Motor neuron (in vitro differentiated cells): ENCODE results near the gene BAG1. TPM values are rescaled to one million over a fixed set of nuclear protein-coding genes. Genes with fewer than 3 reads are reported as not detected.

Experiments
- ATAC-seq, 8 experiments: fragments of 200-7000 bp; cut with Tn5 transposase; replicated peaks in 6 of 8; 2 replicates each; pipeline ENCODE4 v1.8.0; 2021; ENCODE audit warnings: mild to moderate bottlenecking in 8 of 8, moderate library complexity in 8 of 8
- H3K27ac ChIP-seq, 2 donors: fragments of 250-450 bp; sonication (Bioruptor Pico); 2 replicates each; pipeline ENCODE4 v1.9.0; 2021; ENCODE audit warnings: antibody characterized with exemption in 2 of 2, mild to moderate bottlenecking in 2 of 2, moderate library complexity in 1 of 2
- H3K4me1 ChIP-seq, 2 donors: fragments of 250-450 bp; sonication (Bioruptor Pico); replicated peaks in 1 of 2; 2 replicates each; pipeline ENCODE4 v1.6.1; 2021; ENCODE audit warnings: antibody characterized with exemption in 2 of 2, mild to moderate bottlenecking in 2 of 2, moderate library complexity in 1 of 2
- H3K4me3 ChIP-seq, 5 donors: fragments of 250-450 bp; sonication (Bioruptor Pico); 2 replicates each; pipeline ENCODE4 v1.9.0; 2021; ENCODE audit warnings: antibody characterized with exemption in 5 of 5, mild to moderate bottlenecking in 5 of 5, moderate library complexity in 4 of 5
- WGBS, 10 experiments: fragments of 450-650 bp; shearing (Covaris generic); methylation state at CpG; one replicate each; pipeline ENCODE4 v1.0.0; 2022; 5-methylcytosine and 5-hydroxymethylcytosine counted together
- in situ Hi-C, 9 experiments: fragments of 400-800 bp; cut with MboI; loops; one replicate each; pipeline ENCODE4 v1.15.0; 2021; ENCODE audit warnings: low sequenced_read_pairs in 9 of 9, low pct_unique_long_range_greater_than_20kb in 2 of 9; ENCODE audit not compliant: unreplicated experiment in 9 of 9
- total RNA-seq, 8 experiments: library from RNA; unstranded; fragments of 300-600 nt; gene quantifications; 2 replicates each; pipeline versions ENCODE4 v1.2.3 to v1.2.4, GENCODE V29; 2022

Gene BAG1
- total RNA-seq, 8 experiments from 2014 or later = 26.7 to 139 (median 52.3) TPM

DNA sequence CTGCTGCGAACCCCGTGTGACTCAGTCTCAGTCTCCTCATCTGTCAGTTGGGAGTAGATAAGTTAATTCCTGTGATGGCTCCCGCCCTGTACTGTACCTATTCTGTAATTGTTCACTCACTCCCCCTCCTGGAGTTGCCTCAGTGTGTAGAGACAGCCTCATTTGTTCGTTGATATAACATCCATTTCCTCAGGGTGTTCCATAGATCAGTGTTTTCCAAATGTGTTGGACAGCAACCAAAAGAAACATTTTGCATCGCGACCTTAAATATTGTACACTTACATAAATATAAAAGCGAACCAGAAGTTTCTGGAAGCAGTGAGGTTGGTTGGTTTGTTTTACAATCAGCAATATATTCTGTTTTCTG lies 26.5 kb upstream of the BAG1 start:
- in situ Hi-C loops = no loop called here
- ATAC-seq = no peak
- 0 to 60% (median 17%) methylated on average over 2 to 7 of the region's 7 CpGs; no CpG with 5 or more reads in 1 of the 10 experiments for WGBS, 10 experiments

DNA sequence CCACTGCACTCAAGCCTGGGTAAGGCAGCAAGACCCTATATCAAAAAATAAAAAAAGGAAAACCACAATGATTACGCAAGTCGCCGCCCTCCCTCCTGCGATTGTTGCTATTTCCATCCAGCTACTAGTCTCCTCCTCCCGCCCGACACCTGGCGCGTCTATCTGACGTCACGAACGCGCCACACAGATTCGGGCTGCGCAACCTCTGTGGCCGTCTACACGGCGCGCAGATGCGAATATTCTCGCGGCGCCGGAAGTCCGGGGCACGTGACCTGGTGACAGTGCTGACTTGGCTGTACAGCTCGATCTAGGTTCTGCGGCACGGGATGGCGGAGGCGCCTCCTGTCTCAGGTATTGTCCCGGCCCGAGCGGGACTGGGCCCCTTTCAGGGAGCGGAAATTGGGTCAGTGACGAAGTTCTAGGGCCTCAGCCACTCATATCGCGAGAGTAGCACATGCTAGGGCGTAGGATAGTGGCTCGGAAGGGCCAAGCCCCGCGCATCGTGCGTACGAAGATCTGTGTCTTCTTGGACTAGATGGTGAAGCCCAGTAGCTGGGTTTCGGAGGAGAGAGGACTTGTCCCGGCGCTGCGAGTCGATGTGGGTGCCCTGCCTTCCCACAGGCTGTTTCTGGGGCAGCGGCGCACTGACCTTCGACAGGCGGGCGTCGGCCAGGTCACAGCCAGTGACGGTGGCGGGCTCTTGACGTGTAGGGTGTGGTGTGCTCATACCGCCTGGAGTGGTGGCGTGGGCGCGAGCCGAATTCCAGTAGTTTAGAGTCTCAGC lies 25.9 kb upstream of the BAG1 start, which contains the start of gene NFX1:
Gene NFX1 (plus strand): TSS at position 270 of the 784 bp plus-strand sequence. CDS start 57 bp downstream, at position 327.
- in situ Hi-C loops = no loop called here

More for the DNA sequence above, 26.5 kb upstream of the BAG1 start:
- Histone ChIP-seq H3K4me1 (peaks cover 11 to 17% of the 10 kb centered on the region in 2 donors), H3K27ac (peak overlapping the region; percentile 93 to 99), H3K4me3 (peak overlapping the region; percentile 72 to 99 (median 89))

DNA sequence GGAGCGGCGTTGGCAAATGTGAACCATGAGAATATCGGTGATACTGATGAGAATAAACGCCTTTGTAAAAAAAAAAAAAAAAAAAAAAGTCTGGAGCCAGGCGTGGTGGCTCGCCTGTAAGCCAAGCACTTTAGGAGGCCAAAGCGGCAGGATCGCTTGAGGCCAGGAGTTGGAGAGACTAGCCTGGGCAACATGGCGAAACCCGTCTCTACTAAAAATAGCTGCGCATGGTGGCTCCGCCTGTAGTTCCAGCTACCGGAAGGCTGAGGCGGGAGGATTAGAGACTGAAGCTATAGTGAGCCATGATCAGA lies 25.4 kb upstream of the BAG1 start:
- Histone ChIP-seq H3K4me3 (peak overlapping the region; percentile 72 to 99 (median 89)), H3K4me1 (peaks cover 11 to 17% of the 10 kb centered on the region in 2 donors), H3K27ac (peak overlapping the region; percentile 96 to 99)
- ATAC-seq = peak in 3 of 8 experiments; percentile 8 to 38 (median 9)
- 0 to 2% (median 0%) methylated on average over 3 to 11 of the region's 14 CpGs; no CpG with 5 or more reads in 4 of the 10 experiments for WGBS, 10 experiments
- in situ Hi-C loops = no loop called here

More for the DNA sequence above, 25.9 kb upstream of the BAG1 start, which contains the start of gene NFX1:
- WGBS, 10 experiments = 0 to 15% (median 0%) methylated on average over 3 to 20 of the region's 63 CpGs; no CpG with 5 or more reads in 2 of the 10 experiments
- H3K4me3 ChIP-seq = peak within 1 kb of the TSS; percentile 72 to 99 (median 89)
- H3K4me1 ChIP-seq = peaks cover 11 to 17% of the 10 kb centered on the region in 2 donors
- H3K27ac ChIP-seq = peak within 1 kb of the TSS; percentile 96 to 99
- ATAC-seq = peak; percentile 74 to 96 (median 92)

DNA sequence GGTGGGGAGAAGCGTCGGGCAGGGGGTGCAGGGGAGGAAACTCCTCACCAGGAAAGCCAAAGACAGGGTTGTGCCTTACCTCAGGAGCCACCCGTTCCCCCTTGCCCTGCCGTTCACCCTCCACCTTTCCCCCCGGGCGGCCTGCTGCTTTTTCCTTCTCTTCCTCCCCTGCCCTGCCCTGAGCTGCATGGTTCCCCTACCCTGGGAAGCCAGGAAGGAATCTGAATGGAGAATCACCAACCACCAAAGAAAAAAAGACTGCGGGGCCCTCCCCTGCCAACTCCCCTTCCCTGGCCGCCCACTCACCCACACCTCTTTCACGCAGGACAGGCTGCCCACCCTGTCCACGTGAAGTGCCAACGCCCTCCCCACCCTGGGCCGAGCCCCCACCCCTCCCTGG lies 25.0 kb upstream of the BAG1 start:
- Histone ChIP-seq H3K4me3 (peak overlapping the region; percentile 72 to 99 (median 89)), H3K27ac (peak overlapping the region; percentile 96 to 99), H3K4me1 (peaks cover 11 to 17% of the 10 kb centered on the region in 2 donors)
- WGBS, 10 experiments = no CpG with 5 or more reads among the region's 12 CpGs
- ATAC-seq = peak in 7 of 8 experiments; percentile 0 to 9 (median 2)
- in situ Hi-C loops = no loop called here

DNA sequence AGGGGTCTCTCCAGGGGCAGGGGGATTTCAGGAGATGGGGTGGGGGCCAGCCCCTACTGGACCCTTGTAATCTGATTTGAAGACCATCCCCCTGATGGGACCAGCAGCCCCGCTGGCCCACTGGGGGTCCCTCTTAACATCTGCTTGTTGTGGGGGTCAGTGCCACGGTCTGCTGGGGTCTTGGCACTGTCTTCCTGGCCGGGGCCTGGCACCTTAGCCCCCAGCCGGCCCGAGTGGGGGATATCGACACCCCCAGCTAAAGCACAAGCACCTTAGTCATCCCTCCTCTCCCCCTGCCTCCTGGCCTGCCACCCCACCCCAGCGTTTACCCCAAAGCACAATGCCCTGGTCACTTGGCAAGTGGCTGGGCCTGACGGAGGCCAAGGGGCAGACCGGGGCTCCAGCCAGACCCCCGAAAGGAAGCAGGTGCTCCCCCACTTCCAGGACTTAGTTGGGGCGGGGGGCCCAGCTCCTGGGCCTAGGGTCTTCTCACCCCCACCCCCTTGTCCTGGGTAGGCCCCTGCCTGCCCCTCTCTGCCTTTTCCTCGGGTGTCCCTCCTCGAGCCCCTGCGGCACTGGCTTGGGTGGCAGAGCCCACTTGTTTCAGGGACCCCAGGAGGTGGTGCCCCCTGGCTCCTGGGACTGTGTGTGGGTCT lies 24.4 kb upstream of the BAG1 start:
- Histone ChIP-seq H3K4me1 (peaks cover 11 to 17% of the 10 kb centered on the region in 2 donors), H3K4me3 (no peak overlapping the region), H3K27ac (no peak overlapping the region)
- no CpG with 5 or more reads among the region's 14 CpGs for WGBS, 10 experiments
- in situ Hi-C loops = no loop called here
- ATAC-seq = no peak

DNA sequence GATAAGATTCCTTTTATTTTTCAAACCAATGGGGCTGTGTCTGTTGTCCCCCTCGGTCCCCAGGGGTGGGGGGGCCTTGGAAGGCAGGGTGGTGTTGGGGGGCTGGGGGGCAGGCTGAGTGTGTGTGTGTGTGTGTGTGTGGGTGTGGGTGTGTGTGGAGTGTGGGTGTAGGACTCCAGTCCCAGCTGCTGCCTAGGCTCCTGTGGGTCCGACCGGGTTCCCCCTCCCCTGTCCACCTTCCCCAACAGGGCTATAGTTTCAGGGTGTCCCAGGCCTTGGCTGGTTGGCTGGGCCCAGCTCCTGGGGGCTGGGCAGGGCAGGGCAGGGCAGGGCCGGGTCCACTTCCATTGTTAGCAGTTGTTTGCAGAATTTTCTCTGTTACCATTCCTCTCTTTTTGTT lies 23.7 kb upstream of the BAG1 start:
- in situ Hi-C loops = no loop called here
- Histone ChIP-seq H3K4me1 (peaks cover 11 to 17% of the 10 kb centered on the region in 2 donors), H3K27ac (no peak overlapping the region), H3K4me3 (no peak overlapping the region)
- no peak for ATAC-seq
- no CpG with 5 or more reads among the region's 4 CpGs for WGBS, 10 experiments

DNA sequence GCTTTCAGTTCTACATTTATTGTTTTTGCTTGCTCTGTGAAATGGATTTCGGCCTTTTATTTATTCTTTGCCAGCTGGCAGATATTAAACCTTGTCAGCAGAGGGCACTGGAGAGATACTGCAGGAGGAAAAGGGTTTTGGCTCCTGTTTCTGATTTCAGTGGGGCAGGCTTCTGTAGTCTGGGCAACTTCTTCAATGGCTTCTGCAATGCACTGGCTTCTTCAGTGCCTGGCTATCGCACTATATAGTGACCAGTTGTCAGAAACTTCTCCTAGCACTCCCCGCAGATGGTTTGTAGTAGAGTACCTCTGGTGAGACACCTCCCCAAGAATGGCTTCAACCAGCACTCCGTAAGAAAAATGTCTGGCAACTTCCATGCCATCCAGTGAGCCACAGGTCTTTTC lies 22.6 kb upstream of the BAG1 start:
- Histone ChIP-seq H3K4me3 (no peak overlapping the region), H3K4me1 (peaks cover 11 to 16% of the 10 kb centered on the region in 2 donors), H3K27ac (no peak overlapping the region)
- in situ Hi-C loops = no loop called here
- WGBS, 10 experiments = 0 to 71% (median 50%) methylated on average over 1 to 4 of the region's 4 CpGs; no CpG with 5 or more reads in 1 of the 10 experiments
- ATAC-seq = peak in 1 of 8 experiments; percentile 10

DNA sequence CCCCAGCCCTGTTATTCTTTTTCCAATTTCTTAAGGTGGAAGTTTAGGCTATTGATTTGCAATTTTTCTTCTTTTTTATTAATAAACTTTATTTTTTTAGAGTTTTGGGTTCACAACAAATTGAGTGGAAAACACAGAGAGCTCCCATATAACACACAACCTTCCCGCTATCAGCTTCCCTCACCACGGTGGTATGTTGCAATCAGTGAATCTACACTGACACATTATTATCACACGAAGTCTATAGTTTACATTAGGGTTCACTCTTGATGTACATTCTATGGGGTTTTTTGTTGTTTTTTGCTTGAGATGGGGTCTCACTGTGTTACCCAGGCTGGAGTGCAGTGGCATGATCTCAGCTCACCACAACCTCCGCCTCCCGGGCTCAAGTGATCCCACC lies 21.0 kb upstream of the BAG1 start:
- Histone ChIP-seq H3K4me1 (peaks cover 0 to 5% of the 10 kb centered on the region in 2 donors), H3K27ac (no peak overlapping the region), H3K4me3 (no peak overlapping the region)
- ATAC-seq = no peak
- WGBS, 10 experiments = 68 to 100% (median 87%) methylated on average over 2 to 4 of the region's 5 CpGs; no CpG with 5 or more reads in 1 of the 10 experiments
- in situ Hi-C loops = no loop called here

DNA sequence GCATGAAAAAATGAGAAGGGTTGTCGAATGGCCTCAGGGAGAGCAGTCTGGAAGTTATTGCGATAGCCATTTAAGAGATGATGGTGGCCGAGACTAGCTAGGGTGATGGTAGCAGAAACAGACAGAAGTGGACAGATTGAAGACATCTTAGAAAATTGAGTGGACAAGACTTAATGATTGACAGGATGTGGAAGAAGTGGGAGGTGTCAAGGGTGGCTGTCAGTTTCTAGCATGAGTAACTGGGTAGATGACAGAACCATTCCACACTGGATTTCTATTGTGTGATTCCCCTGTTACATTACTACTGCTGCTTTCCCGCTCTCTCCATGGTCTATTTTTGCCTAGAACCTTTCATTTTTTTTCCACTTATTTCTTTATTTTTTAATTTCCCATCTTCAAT lies 13.0 kb upstream of the BAG1 start:
- WGBS, 10 experiments = 88 to 100% (median 98%) methylated on average over 1 to 4 of the region's 4 CpGs
- no peaks in the 10 kb centered on the region for H3K4me1 ChIP-seq
- no peak for ATAC-seq
- H3K27ac ChIP-seq = no peak overlapping the region
- in situ Hi-C loops = no loop called here
- H3K4me3 ChIP-seq = no peak overlapping the region

DNA sequence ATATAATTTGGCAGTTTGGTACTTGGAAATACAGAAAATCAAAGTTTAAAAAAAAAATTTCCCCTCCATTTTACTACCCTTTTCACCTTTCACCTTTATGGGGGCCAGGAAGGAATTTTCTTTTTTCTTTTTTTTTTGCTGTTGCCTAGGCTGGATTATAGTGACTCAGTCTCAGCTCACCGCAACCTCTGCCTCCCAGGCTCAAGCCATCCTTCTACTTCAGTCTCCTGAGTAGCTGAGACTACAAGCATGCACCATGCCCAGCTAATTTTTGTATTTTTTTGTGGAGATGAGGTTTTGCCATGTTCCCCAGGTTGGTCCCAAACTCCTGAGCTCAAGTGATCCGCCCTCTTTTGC lies 9.4 kb upstream of the BAG1 start:
- WGBS, 10 experiments = 100% methylated on average over 1 to 2 of the region's 2 CpGs; no CpG with 5 or more reads in 2 of the 10 experiments
- in situ Hi-C loops = no loop called here
- H3K4me3 ChIP-seq = no peak overlapping the region
- no peaks in the 10 kb centered on the region for H3K4me1 ChIP-seq
- ATAC-seq = peak in 1 of 8 experiments; percentile 18
- H3K27ac ChIP-seq = no peak overlapping the region

DNA sequence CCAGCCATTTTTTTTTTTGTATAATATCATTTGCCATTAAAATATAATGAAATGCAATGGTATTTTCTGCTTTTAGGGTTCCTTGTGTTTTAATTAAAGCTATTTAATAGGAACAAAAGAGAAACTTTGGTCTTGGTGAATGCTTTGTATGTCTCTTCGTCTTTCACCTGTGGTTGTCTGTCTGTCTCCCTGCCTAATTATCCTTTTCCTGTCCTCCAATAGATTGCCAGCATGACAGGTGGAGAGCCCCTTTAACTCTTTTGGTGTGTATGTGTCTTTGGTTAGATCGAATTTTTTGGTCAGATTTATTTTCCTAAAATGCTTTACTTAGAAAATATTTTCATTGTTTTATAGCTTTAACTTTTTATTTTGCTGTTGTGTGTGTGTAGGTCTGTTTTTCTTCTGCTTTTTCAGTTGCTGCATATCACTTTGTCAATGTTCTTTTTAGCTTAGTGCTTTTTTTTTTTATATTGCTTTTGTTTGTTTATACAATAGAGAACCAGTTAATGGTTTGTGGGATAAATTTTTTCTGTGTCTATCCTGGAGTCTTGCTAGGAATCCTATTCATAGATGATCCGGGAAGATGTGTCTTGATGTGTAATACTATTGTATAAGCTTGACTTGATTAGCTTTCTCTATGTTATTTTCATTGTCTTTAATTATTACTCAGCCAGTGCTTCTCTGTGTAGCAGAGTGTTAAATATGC lies 8.9 kb upstream of the BAG1 start:
- ATAC-seq = peak in 1 of 8 experiments; percentile 9
- Histone ChIP-seq H3K4me3 (no peak overlapping the region), H3K27ac (no peak overlapping the region)

DNA sequence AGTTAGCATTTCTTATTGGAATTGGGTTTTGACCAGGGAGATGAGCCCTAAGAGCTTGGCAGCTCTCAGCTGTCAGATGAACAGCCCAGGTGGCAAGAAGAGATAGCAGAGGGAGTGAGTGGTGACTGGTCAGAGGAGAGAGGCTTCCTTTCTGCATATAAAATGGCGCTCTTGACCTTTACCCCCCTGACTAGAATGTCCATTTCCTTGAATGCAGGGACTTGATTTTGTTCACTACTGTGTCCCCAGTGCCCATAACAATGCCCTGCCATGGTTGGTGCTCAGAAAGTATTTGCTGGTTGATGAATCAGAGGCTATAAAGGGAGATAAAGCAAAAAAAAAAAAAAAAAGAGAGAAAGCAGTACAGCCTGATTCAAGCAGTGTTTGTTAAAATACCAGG lies 7.6 kb upstream of the BAG1 start:
- peak in 1 of 8 experiments; percentile 25 for ATAC-seq
- 75 to 100% (median 88%) methylated on average over 1 of the region's 1 CpG; no CpG with 5 or more reads in 3 of the 10 experiments for WGBS, 10 experiments
- H3K4me1 ChIP-seq = no peaks in the 10 kb centered on the region
- in situ Hi-C loops = no loop called here
- no peak overlapping the region for H3K4me3 ChIP-seq
- no peak overlapping the region for H3K27ac ChIP-seq

More for the DNA sequence above, 8.9 kb upstream of the BAG1 start:
- 50 to 84% (median 76%) methylated on average over 1 to 3 of the region's 3 CpGs for WGBS, 10 experiments
- in situ Hi-C loops = no loop called here
- no peaks in the 10 kb centered on the region for H3K4me1 ChIP-seq

DNA sequence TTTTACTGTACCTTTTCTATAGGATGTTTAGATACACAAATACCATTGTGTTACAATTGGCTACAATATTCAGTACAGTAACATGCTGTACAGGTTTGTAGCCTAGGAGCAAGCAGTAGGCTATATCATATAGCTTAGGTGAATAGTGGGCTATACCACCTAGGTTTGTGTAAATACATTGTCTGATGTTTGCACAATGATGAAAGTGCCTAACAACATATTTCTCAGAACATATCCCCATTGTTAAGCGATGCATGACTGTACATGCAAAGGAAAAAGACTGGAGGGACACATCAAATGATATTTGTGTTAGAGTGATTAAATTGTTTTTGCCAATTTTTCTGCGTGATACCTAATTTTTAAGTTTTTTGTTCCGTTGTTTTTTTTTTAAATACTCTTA lies 5.6 kb upstream of the BAG1 start:
- ATAC-seq = no peak
- H3K4me3 ChIP-seq = no peak overlapping the region
- in situ Hi-C loops = no loop called here
- H3K4me1 ChIP-seq = peaks cover 5 to 6% of the 10 kb centered on the region in 2 donors
- 88 to 100% (median 100%) methylated on average over 1 to 3 of the region's 3 CpGs for WGBS, 10 experiments
- H3K27ac ChIP-seq = no peak overlapping the region
